Karpas-422 (cell line): ENCODE measurements around the gene FLRT2. TPM values are rescaled to one million over a fixed set of nuclear protein-coding genes. Genes with fewer than 3 reads are reported as not detected.

ENCODE experiments used
- DNase-seq: peaks from one replicate; pipeline ENCODE4 v3.0.0-alpha.2; 2015
- H2AFZ ChIP-seq: fragments of 200-600 bp; sonication (generic); 2 replicates; pipeline ENCODE4 v1.6.1; 2014; ENCODE audit warnings: antibody characterized with exemption, low read length, mixed read lengths
- H3K27ac ChIP-seq: fragments of 200-600 bp; sonication (generic); 2 replicates; pipeline ENCODE4 v1.5.1; 2014; ENCODE audit warnings: mild to moderate bottlenecking, low read length, moderate library complexity
- H3K27me3 ChIP-seq: fragments of 200-600 bp; sonication (generic); 2 replicates; pipeline ENCODE4 v1.6.1; 2014; ENCODE audit warnings: low read length, mixed read lengths
- H3K36me3 ChIP-seq: fragments of 200-600 bp; sonication (generic); 2 replicates; pipeline ENCODE4 v1.6.1; 2014; ENCODE audit warnings: low read length, mixed read lengths; ENCODE audit not compliant: insufficient read depth
- H3K4me1 ChIP-seq: fragments of 200-600 bp; sonication (generic); 2 replicates; pipeline ENCODE4 v1.6.1; 2014; ENCODE audit warnings: mild to moderate bottlenecking, low read length, mixed read lengths
- H3K4me2 ChIP-seq: fragments of 200-600 bp; sonication (generic); 2 replicates; pipeline ENCODE4 v1.6.1; 2014; ENCODE audit warnings: low read length, low read depth, mild to moderate bottlenecking; ENCODE audit not compliant: poor library complexity, severe bottlenecking
- H3K4me3 ChIP-seq: fragments of 200-600 bp; sonication (generic); 2 replicates; pipeline ENCODE4 v1.5.1; 2014; ENCODE audit warnings: mild to moderate bottlenecking, antibody characterized with exemption, low read length, mixed read lengths
- H3K79me2 ChIP-seq: fragments of 200-600 bp; sonication (generic); 2 replicates; pipeline ENCODE4 v1.6.1; 2014; ENCODE audit warnings: mild to moderate bottlenecking, low read length, mixed read lengths
- H3K9ac ChIP-seq: fragments of 200-600 bp; sonication (generic); 2 replicates; pipeline ENCODE4 v1.6.0; 2014; ENCODE audit warnings: low read length
- H3K9me2 ChIP-seq: fragments of 200-600 bp; sonication (generic), shearing (Covaris generic); replicated peaks from 2 replicates; pipeline ENCODE4 v1.6.0; 2014; ENCODE audit warnings: mild to moderate bottlenecking, low read length, moderate library complexity; ENCODE audit not compliant: insufficient read depth
- H3K9me3 ChIP-seq: fragments of 300-700, 200-600 bp; sonication (generic); 2 replicates; pipeline ENCODE4 v1.6.1; 2014; ENCODE audit warnings: low read length, mixed read lengths
- H4K20me1 ChIP-seq: fragments of 200-600 bp; sonication (generic); 2 replicates; pipeline ENCODE4 v1.6.1; 2014; ENCODE audit warnings: mild to moderate bottlenecking, antibody characterized with exemption, low read length, low read depth; ENCODE audit not compliant: insufficient read depth
- total RNA-seq: library from RNA; depleted of rRNA; stranded (reverse); fragments of >200 nt; shearing (Covaris generic); gene quantifications from 2 replicates; pipeline ENCODE4 v1.2.3, GENCODE V29; 2014; ENCODE audit warnings: low replicate concordance

The FLRT2 gene
- total RNA-seq, 1 experiment from 2014 or later: not detected

DNA sequence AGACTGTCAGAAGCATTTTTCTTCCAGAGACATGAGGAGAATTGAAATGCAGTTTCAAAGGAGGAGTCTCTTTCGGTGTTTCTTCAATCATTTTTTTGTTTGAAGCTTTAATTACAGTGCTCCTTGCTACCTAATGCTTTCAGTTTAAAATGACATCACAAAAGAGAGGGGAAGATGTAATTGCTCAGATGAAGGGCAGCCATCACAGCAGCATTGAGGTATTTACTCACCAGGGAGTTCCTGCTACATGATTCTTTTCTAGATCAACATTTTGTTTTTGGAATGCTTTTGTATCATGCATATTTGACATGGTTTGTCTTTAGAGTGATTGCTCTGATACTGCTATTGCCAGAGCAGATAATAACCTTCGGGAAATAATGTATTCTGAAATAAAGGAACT lies 28.6 kb downstream of the FLRT2 start:
- no peak overlapping the region for H3K4me2 ChIP-seq
- H3K9me2 ChIP-seq: no peaks in the 10 kb centered on the region
- H4K20me1 ChIP-seq: no peaks in the 10 kb centered on the region
- no peaks in the 10 kb centered on the region for H3K4me1 ChIP-seq
- no peak for DNase-seq
- H3K36me3 ChIP-seq: no peaks in the 10 kb centered on the region
- H3K79me2 ChIP-seq: no peaks in the 10 kb centered on the region
- H3K4me3 ChIP-seq: no peak overlapping the region
- no peak overlapping the region for H2AFZ ChIP-seq
- no peak overlapping the region for H3K9ac ChIP-seq
- H3K27ac ChIP-seq: no peak overlapping the region
- H3K9me3 ChIP-seq: peaks cover 3% of the 10 kb centered on the region; the same call in 1 of the 2 replicates
- 0 out of 2 replicates have a peak, but pooled peaks cover 3% of the 10 kb centered on the region for H3K27me3 ChIP-seq

DNA sequence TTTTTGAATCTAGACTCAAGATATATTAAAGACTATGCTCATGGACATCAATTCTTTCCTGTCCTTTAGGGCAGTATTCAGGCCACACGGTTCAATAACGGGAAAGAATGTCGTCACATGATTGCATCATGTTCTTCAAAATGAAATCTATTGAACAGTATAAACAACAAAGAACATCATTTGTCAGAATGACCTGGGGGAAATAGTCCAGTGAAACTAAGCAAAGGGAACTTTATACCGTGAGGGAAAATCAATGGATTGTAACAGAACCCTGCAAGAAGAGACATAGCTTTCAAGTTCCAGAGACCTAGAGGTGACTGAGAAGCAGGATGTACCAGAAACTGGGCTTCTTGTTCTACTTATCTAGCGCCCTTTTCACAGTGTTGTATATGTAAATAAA lies 32.7 kb downstream of the FLRT2 start:
- H3K36me3 ChIP-seq: no peaks in the 10 kb centered on the region
- no peaks in the 10 kb centered on the region for H3K4me1 ChIP-seq
- H3K79me2 ChIP-seq: no peaks in the 10 kb centered on the region
- no peak overlapping the region for H3K4me2 ChIP-seq
- no peak overlapping the region for H3K9ac ChIP-seq
- H3K9me3 ChIP-seq: no peaks in the 10 kb centered on the region
- no peaks in the 10 kb centered on the region for H3K9me2 ChIP-seq
- 0 out of 2 replicates have a peak, but pooled peaks cover 3% of the 10 kb centered on the region for H3K27me3 ChIP-seq
- H3K4me3 ChIP-seq: no peak overlapping the region
- no peak overlapping the region for H3K27ac ChIP-seq
- DNase-seq: no peak
- no peaks in the 10 kb centered on the region for H4K20me1 ChIP-seq
- no peak overlapping the region for H2AFZ ChIP-seq

- Histone ChIP-seq H3K4me2 (no peak overlapping the region), H3K27me3 (0 out of 2 replicates have a peak, but pooled peaks cover 3% of the 10 kb centered on the region), H3K4me3 (no peak overlapping the region), H3K27ac (no peak overlapping the region), H3K4me1 (no peaks in the 10 kb centered on the region), H3K9me3 (no peaks in the 10 kb centered on the region), H3K36me3 (no peaks in the 10 kb centered on the region), H3K9ac (no peak overlapping the region), H4K20me1 (no peaks in the 10 kb centered on the region), H3K9me2 (no peaks in the 10 kb centered on the region), H3K79me2 (no peaks in the 10 kb centered on the region), H2AFZ (no peak overlapping the region)
- DNase-seq: no peak
These were observed 35.0 kb downstream of the FLRT2 start for GRCh38 chr14:85564841-85565527.

DNA sequence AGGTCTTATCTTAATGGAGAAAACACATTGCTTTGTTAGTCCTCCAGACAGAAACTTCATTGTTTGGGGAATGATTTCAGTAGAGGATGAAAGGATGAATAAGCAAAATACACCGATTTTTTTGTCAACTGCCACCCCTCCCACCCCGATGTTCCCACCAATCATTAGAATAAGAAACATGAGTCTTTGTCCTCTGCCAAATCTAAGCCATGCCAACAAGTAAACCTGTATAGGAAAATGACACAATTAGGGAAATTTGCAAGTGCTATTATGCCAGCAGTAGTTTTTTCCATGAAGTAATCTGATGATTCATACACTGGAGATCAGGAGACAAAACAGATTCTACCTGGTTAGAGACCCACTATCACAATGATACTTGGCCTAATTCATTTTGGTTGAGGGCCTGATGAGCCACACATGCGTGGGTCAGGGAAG lies 35.9 kb downstream of the FLRT2 start:
- Histone ChIP-seq H3K27me3 (0 out of 2 replicates have a peak, but pooled peaks cover 3% of the 10 kb centered on the region), H3K27ac (no peak overlapping the region)

DNA sequence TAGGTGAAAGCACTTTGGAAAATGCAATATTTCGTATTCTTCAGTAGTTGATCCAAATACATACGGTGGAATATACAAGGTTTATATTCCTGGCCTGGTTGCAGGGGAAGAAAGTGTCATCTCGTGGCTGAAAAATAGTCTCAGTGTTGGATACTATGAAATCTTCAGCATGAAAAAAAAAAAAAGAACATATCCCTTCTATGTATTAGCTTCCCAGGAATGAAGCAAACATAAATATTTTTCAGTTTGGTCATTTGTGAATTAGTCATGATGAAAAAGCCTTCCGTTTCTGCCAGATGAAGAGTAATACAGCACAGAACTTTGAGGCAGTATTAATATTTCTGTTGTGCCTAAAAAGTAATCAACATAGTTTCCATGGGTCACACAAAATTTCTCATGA lies 36.7 kb downstream of the FLRT2 start:
- Histone ChIP-seq H3K27me3 (no peaks in the 10 kb centered on the region), H3K9me3 (no peaks in the 10 kb centered on the region), H3K4me2 (no peak overlapping the region), H3K27ac (no peak overlapping the region), H3K9ac (no peak overlapping the region), H3K9me2 (no peaks in the 10 kb centered on the region), H3K4me1 (no peaks in the 10 kb centered on the region), H3K36me3 (no peaks in the 10 kb centered on the region), H2AFZ (no peak overlapping the region), H4K20me1 (no peaks in the 10 kb centered on the region), H3K79me2 (no peaks in the 10 kb centered on the region), H3K4me3 (no peak overlapping the region)
- no peak for DNase-seq

More for the DNA sequence above, 35.9 kb downstream of the FLRT2 start:
- Histone ChIP-seq H2AFZ (no peak overlapping the region), H3K9ac (no peak overlapping the region), H4K20me1 (no peaks in the 10 kb centered on the region), H3K79me2 (no peaks in the 10 kb centered on the region), H3K4me1 (no peaks in the 10 kb centered on the region), H3K9me3 (no peaks in the 10 kb centered on the region), H3K4me2 (no peak overlapping the region), H3K4me3 (no peak overlapping the region), H3K9me2 (no peaks in the 10 kb centered on the region), H3K36me3 (no peaks in the 10 kb centered on the region)
- no peak for DNase-seq

DNA sequence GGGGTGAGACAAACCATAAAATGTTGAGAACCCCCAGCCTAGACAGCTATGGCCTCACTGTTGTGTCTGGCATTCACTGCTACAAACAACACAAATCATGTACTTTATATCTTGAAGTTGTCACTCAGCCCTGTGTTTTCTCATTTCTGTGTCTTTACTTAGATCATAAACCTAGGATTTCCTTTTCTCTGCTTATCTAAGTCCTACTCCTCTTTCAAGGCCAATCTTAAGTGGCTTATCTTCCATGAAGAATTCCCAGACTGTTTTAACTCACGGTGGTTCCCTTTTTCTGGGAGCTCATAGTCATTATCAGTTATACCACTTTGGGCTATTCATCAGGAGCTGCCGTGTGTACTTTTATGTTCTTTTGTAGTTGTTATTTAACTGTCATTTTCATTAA lies 42.1 kb downstream of the FLRT2 start:
- H2AFZ ChIP-seq: no peak overlapping the region
- no peaks in the 10 kb centered on the region for H3K9me2 ChIP-seq
- H3K79me2 ChIP-seq: no peaks in the 10 kb centered on the region
- DNase-seq: no peak
- H3K36me3 ChIP-seq: no peaks in the 10 kb centered on the region
- H3K9me3 ChIP-seq: no peaks in the 10 kb centered on the region
- no peaks in the 10 kb centered on the region for H4K20me1 ChIP-seq
- H3K4me1 ChIP-seq: no peaks in the 10 kb centered on the region
- no peak overlapping the region for H3K27ac ChIP-seq
- no peak overlapping the region for H3K4me3 ChIP-seq
- H3K4me2 ChIP-seq: no peak overlapping the region
- H3K9ac ChIP-seq: no peak overlapping the region
- no peaks in the 10 kb centered on the region for H3K27me3 ChIP-seq

- H3K79me2 ChIP-seq: no peaks in the 10 kb centered on the region
- H3K9me2 ChIP-seq: no peaks in the 10 kb centered on the region
- H4K20me1 ChIP-seq: no peaks in the 10 kb centered on the region
- no peak overlapping the region for H3K4me3 ChIP-seq
- H3K27ac ChIP-seq: no peak overlapping the region
- no peaks in the 10 kb centered on the region for H3K4me1 ChIP-seq
- no peak overlapping the region for H2AFZ ChIP-seq
- H3K9me3 ChIP-seq: no peaks in the 10 kb centered on the region
- H3K4me2 ChIP-seq: no peak overlapping the region
- H3K36me3 ChIP-seq: no peaks in the 10 kb centered on the region
- no peaks in the 10 kb centered on the region for H3K27me3 ChIP-seq
- H3K9ac ChIP-seq: no peak overlapping the region
- no peak for DNase-seq
These were observed 42.9 kb downstream of the FLRT2 start for GRCh38 chr14:85572845-85573244.

DNA sequence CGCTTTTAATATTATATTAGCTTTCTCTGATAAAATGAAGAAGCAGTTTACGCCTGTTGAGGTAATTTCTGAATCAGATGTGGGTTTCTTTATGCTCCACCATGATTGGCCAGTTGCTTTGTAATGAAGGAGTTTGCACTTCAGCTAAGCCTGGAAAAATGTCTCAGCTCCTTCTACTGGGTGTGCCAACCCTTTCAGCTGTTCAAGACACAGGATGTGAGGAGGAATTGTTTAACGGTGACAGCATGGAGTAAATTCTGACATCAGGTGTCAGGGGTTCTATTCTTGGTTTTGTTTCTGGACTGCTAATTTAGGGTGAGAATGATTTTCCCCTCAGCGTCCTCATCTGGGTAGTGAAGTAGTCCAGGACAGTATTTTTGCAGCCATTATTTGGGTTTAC lies 43.5 kb downstream of the FLRT2 start:
- H3K36me3 ChIP-seq: no peaks in the 10 kb centered on the region
- H3K4me1 ChIP-seq: no peaks in the 10 kb centered on the region
- no peak overlapping the region for H3K27ac ChIP-seq
- H3K27me3 ChIP-seq: no peaks in the 10 kb centered on the region
- no peak overlapping the region for H3K4me3 ChIP-seq
- no peak overlapping the region for H3K9ac ChIP-seq
- no peak overlapping the region for H3K4me2 ChIP-seq
- H4K20me1 ChIP-seq: no peaks in the 10 kb centered on the region
- no peak for DNase-seq
- no peak overlapping the region for H2AFZ ChIP-seq
- no peaks in the 10 kb centered on the region for H3K9me3 ChIP-seq
- H3K9me2 ChIP-seq: no peaks in the 10 kb centered on the region
- H3K79me2 ChIP-seq: no peaks in the 10 kb centered on the region
